HG02970 (cell line): ENCODE data around the gene KSR2.

ENCODE experiments used
- ATAC-seq: cut with Tn5 transposase; IDR thresholded peaks from one replicate; pipeline ENCODE4 v1.9.1; 2021; ENCODE audit warnings: mild to moderate bottlenecking, moderate library complexity, moderate number of reproducible peaks; ENCODE audit not compliant: unreplicated experiment, low FRiP score

KSR2 gene

GRCh38 chr12:117441751-117442150 lies 527.0 kb downstream of the KSR2 start:
- ATAC-seq = no peak

GRCh38 chr12:117440384-117440783 lies 528.4 kb downstream of the KSR2 start:
- no peak for ATAC-seq

GRCh38 chr12:117439531-117440001 lies 529.2 kb downstream of the KSR2 start:
- ATAC-seq = no peak

- ATAC-seq = no peak
These were observed 530.0 kb downstream of the KSR2 start for GRCh38 chr12:117438809-117439208.

GRCh38 chr12:117437516-117438255 lies 531.1 kb downstream of the KSR2 start:
- ATAC-seq = no peak

- ATAC-seq = no peak
These were observed 534.9 kb downstream of the KSR2 start for GRCh38 chr12:117433878-117434277.

- no peak for ATAC-seq
These were observed 538.5 kb downstream of the KSR2 start for GRCh38 chr12:117430246-117430645.

GRCh38 chr12:117427211-117427610 lies 541.6 kb downstream of the KSR2 start:
- no peak for ATAC-seq

GRCh38 chr12:117421987-117422386 lies 546.8 kb downstream of the KSR2 start:
- no peak for ATAC-seq

- ATAC-seq = no peak
These were observed 547.6 kb downstream of the KSR2 start for GRCh38 chr12:117421068-117421752.

GRCh38 chr12:117417004-117417403 lies 551.8 kb downstream of the KSR2 start:
- ATAC-seq = no peak

GRCh38 chr12:117412465-117413188 lies 556.2 kb downstream of the KSR2 start:
- no peak for ATAC-seq

- no peak for ATAC-seq
These were observed 559.5 kb downstream of the KSR2 start for GRCh38 chr12:117409286-117409685.

GRCh38 chr12:117408161-117408791 lies 560.5 kb downstream of the KSR2 start:
- no peak for ATAC-seq

GRCh38 chr12:117404940-117405339 lies 563.9 kb downstream of the KSR2 start:
- ATAC-seq = no peak

- no peak for ATAC-seq
These were observed 564.5 kb downstream of the KSR2 start for GRCh38 chr12:117404203-117404853.

- ATAC-seq = no peak
These were observed 565.1 kb downstream of the KSR2 start for GRCh38 chr12:117403586-117404139.
